OCI-LY3 (cell line): ENCODE data around the gene MPZL1.
A peak's percentile ranks its signal among the peaks of the same experiment; 100 is the strongest.

Experiments used
- H2AFZ ChIP-seq: fragments of 200-600, 300-600 bp; shearing (Covaris generic); 2 replicates; pipeline ENCODE4 v1.6.0; 2014; ENCODE audit warnings: antibody characterized with exemption, low read depth, low read length
- H3K27ac ChIP-seq: fragments of 200-600, 300-600 bp; sonication (generic); 2 replicates; pipeline ENCODE4 v1.5.1; 2014; ENCODE audit warnings: mild to moderate bottlenecking, low read length, moderate library complexity, mixed read lengths
- H3K27me3 ChIP-seq: fragments of 200-600, 300-600 bp; sonication (generic); 2 replicates; pipeline ENCODE4 v1.6.1; 2014; ENCODE audit warnings: low read depth, low read length, mixed read lengths
- H3K36me3 ChIP-seq: fragments of 200-600, 300-600 bp; sonication (generic); replicated peaks from 2 replicates; pipeline ENCODE3; 2014; ENCODE audit warnings: low read depth, low read length, mixed read lengths
- H3K4me1 ChIP-seq: fragments of 300-600, 200-600 bp; sonication (generic); 2 replicates; pipeline ENCODE4 v1.6.1; 2014; ENCODE audit warnings: low read length, mixed read lengths
- H3K4me2 ChIP-seq: fragments of 200-600, 300-600 bp; sonication (generic); 2 replicates; pipeline ENCODE4 v1.6.1; 2014; ENCODE audit warnings: low read length, mixed read lengths
- H3K4me3 ChIP-seq: fragments of 300-600, 200-600 bp; sonication (generic); 2 replicates; pipeline ENCODE4 v1.5.1; 2014; ENCODE audit warnings: antibody characterized with exemption, mild to moderate bottlenecking, low read length, moderate library complexity
- H3K79me2 ChIP-seq: fragments of 300-600, 200-600 bp; shearing (Covaris generic); 2 replicates; pipeline ENCODE4 v1.6.1; 2014; ENCODE audit warnings: mild to moderate bottlenecking, low read length, mixed read lengths
- H3K9ac ChIP-seq: fragments of 300-600, 200-600 bp; shearing (Covaris generic); 2 replicates; pipeline ENCODE4 v1.6.0; 2014; ENCODE audit warnings: mild to moderate bottlenecking, low read length, moderate library complexity
- H3K9me3 ChIP-seq: fragments of 200-600, 300-600 bp; shearing (Covaris generic); 2 replicates; pipeline ENCODE4 v1.6.1; 2014; ENCODE audit warnings: low read length, mixed read lengths; ENCODE audit not compliant: insufficient read depth
- H4K20me1 ChIP-seq: fragments of 200-600, 300-600 bp; sonication (generic); 2 replicates; pipeline ENCODE4 v1.6.1; 2016; ENCODE audit warnings: low read length, mixed read lengths; ENCODE audit not compliant: insufficient read depth
- CTCF ChIP-seq: fragments of 200-600, 300-600 bp; sonication (generic); IDR thresholded peaks from 2 replicates; pipeline ENCODE4 v1.5.1; 2014; ENCODE audit warnings: antibody characterized with exemption, low read length, low read depth
- EZH2phosphoT487 ChIP-seq: fragments of 200-600 bp; shearing (Covaris generic); IDR thresholded peaks from 2 replicates; pipeline ENCODE4 v1.6.1; 2018; ENCODE audit warnings: antibody characterized with exemption, mixed run types, low read depth

The MPZL1 gene

DNA sequence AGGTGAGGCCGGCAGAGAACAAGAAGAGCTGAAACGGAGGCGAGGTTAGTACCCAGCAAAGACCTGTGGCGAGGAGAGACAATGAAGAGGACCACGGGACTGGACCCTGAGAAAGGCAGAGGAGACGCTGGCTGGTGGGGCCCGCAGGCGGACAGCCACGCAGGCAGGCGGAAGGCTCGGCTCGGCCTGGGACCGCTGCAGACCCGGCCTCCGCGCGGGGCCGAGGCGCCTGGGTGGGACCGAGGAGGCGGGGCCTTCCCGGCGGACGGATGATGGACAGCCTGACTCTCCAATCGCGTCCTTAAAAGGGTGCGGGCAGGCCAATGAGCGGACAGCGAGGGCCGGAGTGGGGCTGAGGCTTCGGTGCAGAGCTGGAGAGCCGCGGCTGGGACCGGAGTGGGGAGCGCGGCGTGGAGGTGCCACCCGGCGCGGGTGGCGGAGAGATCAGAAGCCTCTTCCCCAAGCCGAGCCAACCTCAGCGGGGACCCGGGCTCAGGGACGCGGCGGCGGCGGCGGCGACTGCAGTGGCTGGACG lies at the start of gene MPZL1:
TSS of gene MPZL1 (plus strand) at position 366 of the 535 bp plus-strand sequence. CDS start 170 bp downstream, outside the sequence.
- Histone ChIP-seq H3K4me2 (peak within 1 kb of the TSS; percentile 82), H3K79me2 (peaks cover 46% of the 10 kb centered on the region), H3K9me3 (no peaks in the 10 kb centered on the region), H3K27me3 (no peaks in the 10 kb centered on the region), H4K20me1 (peaks cover 26% of the 10 kb centered on the region), H3K9ac (peak within 1 kb of the TSS; percentile 77), H3K4me3 (peak within 1 kb of the TSS; percentile 78), H2AFZ (peak within 1 kb of the TSS; percentile 51), H3K4me1 (peaks cover 74% of the 10 kb centered on the region), H3K36me3 (peaks cover 10% of the 10 kb centered on the region), H3K27ac (peak within 1 kb of the TSS; percentile 81)
- TF ChIP-seq CTCF (no peak), EZH2phosphoT487 (no peak)

GRCh38 chr1:167672831-167673230 lies 49.0 kb upstream of the MPZL1 start:
- Histone ChIP-seq H3K4me1 (peaks cover 46% of the 10 kb centered on the region), H4K20me1 (no peaks in the 10 kb centered on the region), H3K79me2 (no peaks in the 10 kb centered on the region), H3K27ac (no peak overlapping the region), H3K27me3 (0 out of 2 replicates have a peak, but pooled peaks cover 3% of the 10 kb centered on the region), H3K4me2 (no peak overlapping the region), H2AFZ (no peak overlapping the region), H3K9ac (no peak overlapping the region), H3K36me3 (no peaks in the 10 kb centered on the region), H3K9me3 (no peaks in the 10 kb centered on the region), H3K4me3 (no peak overlapping the region)
- TF ChIP-seq EZH2phosphoT487 (no peak), CTCF (no peak)

DNA sequence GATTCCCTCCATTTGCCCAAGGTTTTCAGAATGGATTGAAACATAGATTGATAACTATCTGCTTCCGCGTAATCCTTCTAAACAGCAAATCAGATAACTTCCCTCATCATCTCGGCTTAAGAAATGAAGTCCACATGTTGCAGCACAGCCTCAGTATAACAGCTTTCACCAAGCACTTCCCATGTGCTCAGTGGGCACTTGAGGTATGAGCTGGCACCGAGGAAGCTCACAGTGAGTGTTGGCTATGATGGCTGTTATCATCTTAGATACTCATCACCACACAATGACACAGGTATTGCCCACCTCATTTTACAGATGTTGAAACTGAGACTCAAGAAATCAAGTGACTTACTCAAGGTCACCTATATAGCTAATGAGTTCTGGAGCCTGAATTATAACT lies 48.5 kb upstream of the MPZL1 start:
- no peak overlapping the region for H3K4me2 ChIP-seq
- TF ChIP-seq CTCF (no peak), EZH2phosphoT487 (no peak)
- H3K27ac ChIP-seq, result no peak overlapping the region
- H3K4me3 ChIP-seq, result no peak overlapping the region
- H3K9ac ChIP-seq, result no peak overlapping the region
- no peaks in the 10 kb centered on the region for H4K20me1 ChIP-seq
- 0 out of 2 replicates have a peak, but pooled peaks cover 3% of the 10 kb centered on the region for H3K27me3 ChIP-seq
- H3K79me2 ChIP-seq, result no peaks in the 10 kb centered on the region
- H3K4me1 ChIP-seq, result peaks cover 44% of the 10 kb centered on the region
- no peaks in the 10 kb centered on the region for H3K36me3 ChIP-seq
- no peak overlapping the region for H2AFZ ChIP-seq
- H3K9me3 ChIP-seq, result no peaks in the 10 kb centered on the region

GRCh38 chr1:167674156-167674555 lies 47.6 kb upstream of the MPZL1 start:
- H3K4me3 ChIP-seq, result no peak overlapping the region
- H3K27ac ChIP-seq, result no peak overlapping the region
- no peak overlapping the region for H3K4me2 ChIP-seq
- peaks cover 35% of the 10 kb centered on the region for H3K4me1 ChIP-seq
- H3K36me3 ChIP-seq, result no peaks in the 10 kb centered on the region
- no peaks in the 10 kb centered on the region for H3K9me3 ChIP-seq
- H3K9ac ChIP-seq, result no peak overlapping the region
- H2AFZ ChIP-seq, result no peak overlapping the region
- H4K20me1 ChIP-seq, result no peaks in the 10 kb centered on the region
- TF ChIP-seq EZH2phosphoT487 (no peak), CTCF (no peak)
- no peaks in the 10 kb centered on the region for H3K79me2 ChIP-seq
- 0 out of 2 replicates have a peak, but pooled peaks cover 3% of the 10 kb centered on the region for H3K27me3 ChIP-seq
